A673 (cell line): ENCODE data around the gene SLC18A2.

ENCODE experiments used
- EZH2 ChIP-seq: fragments of 200-600 bp; sonication (generic); IDR thresholded peaks from 2 replicates; pipeline ENCODE4 v1.6.1; 2017; ENCODE audit warnings: borderline replicate concordance, low read depth, mild to moderate bottlenecking, mixed read lengths, antibody characterized with exemption, low read length; ENCODE audit not compliant: poor library complexity, severe bottlenecking
- TF ChIP-seq, protein P1 (sequence below): fragments of 300-800, 200-600 bp; sonication (generic); conservative IDR thresholded peaks from 2 replicates; pipeline ENCODE4 v1.5.1; 2017; ENCODE audit warnings: low read depth, mild to moderate bottlenecking, antibody characterized with exemption, low read length, moderate library complexity, mixed read lengths

DNA sequence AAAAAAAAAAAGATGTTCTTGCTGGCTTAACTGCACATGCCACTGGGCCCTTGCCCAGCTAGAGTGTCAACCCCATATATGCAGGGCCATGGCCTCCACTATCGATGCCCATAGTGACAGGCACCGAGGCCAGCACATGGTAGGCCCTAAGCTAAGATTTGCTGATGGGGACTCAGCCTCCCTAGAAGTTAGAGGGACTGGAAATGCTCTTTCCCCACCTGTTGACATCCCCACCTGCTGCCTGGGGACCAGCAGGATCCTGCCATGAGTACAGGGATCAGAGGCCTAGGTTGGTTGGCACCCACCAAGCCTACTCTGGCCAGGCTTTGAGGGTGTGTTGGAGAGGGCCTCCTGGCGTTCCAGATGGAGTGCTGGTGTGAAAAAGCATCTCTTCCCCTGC, 16.0 kb upstream of the SLC18A2 start:
- TF ChIP-seq, protein P1, sequence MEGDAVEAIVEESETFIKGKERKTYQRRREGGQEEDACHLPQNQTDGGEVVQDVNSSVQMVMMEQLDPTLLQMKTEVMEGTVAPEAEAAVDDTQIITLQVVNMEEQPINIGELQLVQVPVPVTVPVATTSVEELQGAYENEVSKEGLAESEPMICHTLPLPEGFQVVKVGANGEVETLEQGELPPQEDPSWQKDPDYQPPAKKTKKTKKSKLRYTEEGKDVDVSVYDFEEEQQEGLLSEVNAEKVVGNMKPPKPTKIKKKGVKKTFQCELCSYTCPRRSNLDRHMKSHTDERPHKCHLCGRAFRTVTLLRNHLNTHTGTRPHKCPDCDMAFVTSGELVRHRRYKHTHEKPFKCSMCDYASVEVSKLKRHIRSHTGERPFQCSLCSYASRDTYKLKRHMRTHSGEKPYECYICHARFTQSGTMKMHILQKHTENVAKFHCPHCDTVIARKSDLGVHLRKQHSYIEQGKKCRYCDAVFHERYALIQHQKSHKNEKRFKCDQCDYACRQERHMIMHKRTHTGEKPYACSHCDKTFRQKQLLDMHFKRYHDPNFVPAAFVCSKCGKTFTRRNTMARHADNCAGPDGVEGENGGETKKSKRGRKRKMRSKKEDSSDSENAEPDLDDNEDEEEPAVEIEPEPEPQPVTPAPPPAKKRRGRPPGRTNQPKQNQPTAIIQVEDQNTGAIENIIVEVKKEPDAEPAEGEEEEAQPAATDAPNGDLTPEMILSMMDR, result no peak
- no peak for TF ChIP-seq EZH2
